ENCODE measurements around the gene MEIS2.

Gene MEIS2

GRCh38 chr15:36925049-36925448 lies 175.3 kb downstream of the MEIS2 start:
- no peaks in the 10 kb centered on the region for H3K4me1 ChIP-seq (ENCODE audit: insufficient read depth, poor library complexity, severe bottlenecking)
- no peaks in the 10 kb centered on the region for H3K9me3 ChIP-seq (ENCODE audit: severe bottlenecking)
- no peaks in the 10 kb centered on the region for H3K27me3 ChIP-seq (ENCODE audit: insufficient read depth, poor library complexity, severe bottlenecking)
- TF ChIP-seq CTCF (IDR thresholded peaks at IDR 0.05; ENCODE audit: poor library complexity, severe bottlenecking): no peak
- H3K4me3 ChIP-seq (ENCODE audit: severe bottlenecking): no peak overlapping the region
- ATAC-seq (ENCODE audit: low read depth): no peak
- H3K36me3 ChIP-seq (ENCODE audit: low read depth): no peaks in the 10 kb centered on the region
- DNase-seq (ENCODE audit: low spot score): no peak
- H3K27ac ChIP-seq (ENCODE audit: poor library complexity, severe bottlenecking): no peak overlapping the region

GRCh38 chr15:36924034-36924433 lies 176.3 kb downstream of the MEIS2 start:
- H3K27ac ChIP-seq (ENCODE audit: poor library complexity, severe bottlenecking): no peak overlapping the region
- TF ChIP-seq CTCF (IDR thresholded peaks at IDR 0.05; ENCODE audit: poor library complexity, severe bottlenecking): no peak
- ATAC-seq (ENCODE audit: low read depth) (no peak), DNase-seq (ENCODE audit: low spot score) (no peak)
- H3K36me3 ChIP-seq (ENCODE audit: low read depth): no peaks in the 10 kb centered on the region
- no peaks in the 10 kb centered on the region for H3K4me1 ChIP-seq (ENCODE audit: insufficient read depth, poor library complexity, severe bottlenecking)
- no peaks in the 10 kb centered on the region for H3K9me3 ChIP-seq (ENCODE audit: severe bottlenecking)
- no peaks in the 10 kb centered on the region for H3K27me3 ChIP-seq (ENCODE audit: insufficient read depth, poor library complexity, severe bottlenecking)
- no peak overlapping the region for H3K4me3 ChIP-seq (ENCODE audit: severe bottlenecking)

GRCh38 chr15:36921484-36922091 lies 178.8 kb downstream of the MEIS2 start:
- H3K36me3 ChIP-seq (ENCODE audit: low read depth): no peaks in the 10 kb centered on the region

GRCh38 chr15:36917411-36918267 lies 182.7 kb downstream of the MEIS2 start:
- ATAC-seq (ENCODE audit: low read depth): no peak
- Histone ChIP-seq H3K9me3 (ENCODE audit: severe bottlenecking) (no peaks in the 10 kb centered on the region), H3K36me3 (ENCODE audit: low read depth) (no peaks in the 10 kb centered on the region)

More at GRCh38 chr15:36921484-36922091, 178.8 kb downstream of the MEIS2 start:
- ATAC-seq (ENCODE audit: low read depth): no peak
- H3K27ac ChIP-seq (ENCODE audit: poor library complexity, severe bottlenecking): no peak overlapping the region
- H3K4me3 ChIP-seq (ENCODE audit: severe bottlenecking): no peak overlapping the region
- H3K9me3 ChIP-seq (ENCODE audit: severe bottlenecking): no peaks in the 10 kb centered on the region
- no peak for DNase-seq (ENCODE audit: low spot score)
- TF ChIP-seq CTCF (IDR thresholded peaks at IDR 0.05; ENCODE audit: poor library complexity, severe bottlenecking): no peak
- H3K27me3 ChIP-seq (ENCODE audit: insufficient read depth, poor library complexity, severe bottlenecking): no peaks in the 10 kb centered on the region
- H3K4me1 ChIP-seq (ENCODE audit: insufficient read depth, poor library complexity, severe bottlenecking): no peaks in the 10 kb centered on the region

More at GRCh38 chr15:36917411-36918267, 182.7 kb downstream of the MEIS2 start:
- no peak for TF ChIP-seq CTCF (IDR thresholded peaks at IDR 0.05; ENCODE audit: poor library complexity, severe bottlenecking)
- H3K4me3 ChIP-seq (ENCODE audit: severe bottlenecking): no peak overlapping the region
- DNase-seq (ENCODE audit: low spot score): no peak
- no peaks in the 10 kb centered on the region for H3K4me1 ChIP-seq (ENCODE audit: insufficient read depth, poor library complexity, severe bottlenecking)
- H3K27me3 ChIP-seq (ENCODE audit: insufficient read depth, poor library complexity, severe bottlenecking): no peaks in the 10 kb centered on the region
- no peak overlapping the region for H3K27ac ChIP-seq (ENCODE audit: poor library complexity, severe bottlenecking)

Measured in RWPE2 (cell line).